Spleen (tissue), 11 donors: ENCODE results near the gene DUSP18. TPM values are rescaled to one million over a fixed set of nuclear protein-coding genes. Genes with fewer than 3 reads are reported as not detected.
"Not testable (repeated sequence)": the region's sequence is repeated elsewhere in the genome, so short reads cannot be mapped to it uniquely, and the experiment has no call there.

Experiments used
- DNase-seq: peaks from one replicate; pipeline ENCODE4 v3.0.0-alpha.2; 2020
- H3K27ac ChIP-seq, 8 donors: fragments of 200-600 bp; sonication (generic) in 7 of 8; 1 replicate in 4 of 8; 2 replicates in 4 of 8; pipeline versions ENCODE4 v1.5.0 to v1.8.0; 2016 to 2021; ENCODE audit warnings: inconsistent platforms in 4 of 8, mild to moderate bottlenecking in 4 of 8, moderate library complexity in 1 of 8
- H3K27me3 ChIP-seq, 7 donors: fragments of 200-600 bp; sonication (generic) in 6 of 7; replicated peaks in 1 of 7; 1 replicate in 4 of 7; 2 replicates in 3 of 7; pipeline versions ENCODE4 v1.5.0 to v1.8.0; 2016 to 2021; ENCODE audit warnings: inconsistent platforms in 3 of 7, mild to moderate bottlenecking in 1 of 7
- H3K36me3 ChIP-seq, 6 donors: fragments of 200-600 bp; sonication (generic) in 5 of 6; 1 replicate in 4 of 6; 2 replicates in 2 of 6; pipeline versions ENCODE4 v1.5.0 to v1.8.0; 2016 to 2021; ENCODE audit warnings: inconsistent platforms in 2 of 6
- H3K4me1 ChIP-seq, 6 donors: fragments of 200-600 bp; sonication (generic) in 5 of 6; 1 replicate in 3 of 6; 2 replicates in 3 of 6; pipeline versions ENCODE4 v1.5.0 to v1.8.0; 2016 to 2021; ENCODE audit warnings: inconsistent platforms in 3 of 6
- H3K4me3 ChIP-seq, 8 donors: fragments of 200-600 bp; sonication (generic) in 7 of 8; 1 replicate in 4 of 8; 2 replicates in 4 of 8; pipeline versions ENCODE4 v1.5.0 to v1.8.0; 2016 to 2021; ENCODE audit warnings: inconsistent platforms in 4 of 8, mild to moderate bottlenecking in 4 of 8, moderate library complexity in 2 of 8
- H3K9me3 ChIP-seq, 8 donors: fragments of 200-600 bp; sonication (generic) in 7 of 8; 1 replicate in 4 of 8; 2 replicates in 4 of 8; pipeline versions ENCODE4 v1.5.0 to v1.8.0; 2016 to 2021; ENCODE audit warnings: inconsistent platforms in 4 of 8
- CTCF ChIP-seq, 11 experiments: fragments of 200-600 bp in 7 of 11; fragments of 450-650 bp in 4 of 11; sonication (generic) in 4 of 11; IDR thresholded peaks in 8 of 11; conservative IDR thresholded peaks in 3 of 11; 1 replicate in 7 of 11; 2 replicates in 4 of 11; pipeline versions ENCODE4 v1.4.0 to v1.8.0; 2016 to 2021; ENCODE audit warnings: antibody characterized with exemption in 11 of 11, inconsistent platforms in 4 of 11, mild to moderate bottlenecking in 1 of 11
- POLR2A ChIP-seq, 3 donors: fragments of 450-650 bp; IDR thresholded peaks; one replicate each; pipeline ENCODE4 v1.5.1; 2017; ENCODE audit warnings: antibody characterized with exemption in 3 of 3, mild to moderate bottlenecking in 1 of 3
- POLR2AphosphoS5 ChIP-seq, 3 donors: sonication (generic); formaldehyde crosslinking; IDR thresholded peaks; one replicate each; pipeline ENCODE4 v1.5.1; 2017; ENCODE audit warnings: antibody characterized with exemption in 3 of 3
- WGBS, 5 donors: extraction: QIAGEN DNeasy Blood & Tissue Kit in 3 of 5; methylation state at CpG; one replicate each; pipeline versions ENCODE4 v1.1.5 to v1.1.7; 2013 to 2018; 5-methylcytosine and 5-hydroxymethylcytosine counted together
- intact Hi-C: fragments of 100-400 bp; cut with DNase I; formaldehyde crosslinking; loops from one replicate; pipeline ENCODE4 v1.15.0; 2023; ENCODE audit warnings: low total_unique reads
- polyA plus RNA-seq, 3 donors: library from polyadenylated mRNA; stranded (reverse); fragments of 200-250 nt; gene quantifications; one replicate each; pipeline ENCODE4 v1.2.1, GENCODE V29; 2013
- total RNA-seq, 7 donors: library from RNA; depleted of rRNA in 3 of 7; stranded (reverse); fragments of >200 nt in 3 of 7; fragmentation: NEBNext Ultra II Directional in 4 of 7; extraction: Animal tissue kit (Norgen Biotek cat#: 25700) in 4 of 7; gene quantifications; one replicate each; pipeline versions ENCODE4 v1.1.0 to v1.2.1, GENCODE V29; 2016 to 2021
- donor health status: healthy with polysubstance abuse.
- donor health status: DM: no; HTN: no; CAD: no; lungs with moderate emphysema.
- donor health status: DM: no; HTN: no; CAD: no.
- donor health status: Bipolar disorder and iron deficiency.
- donor health status: healthy.
- donor health status: DM: no; HTN: no; CAD: no.
- donor health status: DM: yes; HTN: yes; CAD: no.

DUSP18 gene
- total and polyA plus RNA-seq, 10 donors = 1.5 to 16.3 (median 10.5) TPM

DNA sequence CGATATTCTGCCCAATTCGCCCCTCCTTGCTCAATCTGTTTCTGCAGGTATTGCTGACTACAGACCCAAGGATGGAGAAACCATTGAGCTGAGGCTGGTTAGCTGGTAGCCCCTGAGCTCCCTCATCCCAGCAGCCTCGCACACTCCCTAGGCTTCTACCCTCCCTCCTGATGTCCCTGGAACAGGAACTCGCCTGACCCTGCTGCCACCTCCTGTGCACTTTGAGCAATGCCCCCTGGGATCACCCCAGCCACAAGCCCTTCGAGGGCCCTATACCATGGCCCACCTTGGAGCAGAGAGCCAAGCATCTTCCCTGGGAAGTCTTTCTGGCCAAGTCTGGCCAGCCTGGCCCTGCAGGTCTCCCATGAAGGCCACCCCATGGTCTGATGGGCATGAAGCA lies 41.3 kb downstream of the DUSP18 start:
- 83 to 94% (median 91%) methylated on average over 4 to 5 of the region's 5 CpGs for WGBS, 5 donors
- intact Hi-C loops = no loop called here
- TF ChIP-seq POLR2AphosphoS5 (IDR thresholded peaks at IDR 0.05) (no peak), CTCF (IDR thresholded peaks at IDR 0.05 in 8 of 11, conservative IDR thresholded peaks at IDR 0.05 in 3 of 11) (no peak), POLR2A (IDR thresholded peaks at IDR 0.05) (no peak)

DNA sequence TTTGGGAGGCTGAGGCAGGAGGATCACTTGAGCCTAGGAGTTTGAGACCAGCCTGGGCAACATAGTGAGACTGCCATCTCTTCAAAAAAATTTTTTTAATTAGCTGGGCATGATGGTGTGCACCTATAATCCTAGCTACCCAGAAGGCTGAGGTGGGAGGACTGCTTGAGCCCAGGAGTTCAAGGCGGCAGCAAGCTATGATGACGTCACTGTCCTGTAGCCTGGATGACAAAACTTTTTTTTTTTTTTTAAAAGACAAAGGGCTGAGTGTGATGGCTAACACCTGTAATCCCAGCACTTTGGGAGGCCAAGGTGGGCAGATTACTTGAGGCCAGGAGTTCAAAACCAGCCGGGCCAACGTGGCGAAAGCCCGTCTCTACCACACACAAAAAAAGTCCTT lies 47.8 kb downstream of the DUSP18 start:
- H3K27ac ChIP-seq, DNase-seq, H3K4me1 ChIP-seq, intact Hi-C loops, H3K4me3 ChIP-seq, H3K27me3 ChIP-seq, H3K9me3 ChIP-seq: not testable (repeated sequence)
- 87 to 97% (median 94%) methylated on average over 6 of the region's 6 CpGs for WGBS, 5 donors
- peaks cover 0 to 95% (median 11%) of the 10 kb centered on the region in 6 donors for H3K36me3 ChIP-seq

More for the DNA sequence above, 41.3 kb downstream of the DUSP18 start:
- Histone ChIP-seq H3K9me3 (no peaks in the 10 kb centered on the region), H3K4me3 (no peak overlapping the region), H3K36me3 (peaks cover 0 to 49% (median 0%) of the 10 kb centered on the region in 6 donors), H3K27ac (no peak overlapping the region), H3K4me1 (peaks cover 0 to 16% (median 0%) of the 10 kb centered on the region in 6 donors), H3K27me3 (no peaks in the 10 kb centered on the region)
- no peak for DNase-seq

DNA sequence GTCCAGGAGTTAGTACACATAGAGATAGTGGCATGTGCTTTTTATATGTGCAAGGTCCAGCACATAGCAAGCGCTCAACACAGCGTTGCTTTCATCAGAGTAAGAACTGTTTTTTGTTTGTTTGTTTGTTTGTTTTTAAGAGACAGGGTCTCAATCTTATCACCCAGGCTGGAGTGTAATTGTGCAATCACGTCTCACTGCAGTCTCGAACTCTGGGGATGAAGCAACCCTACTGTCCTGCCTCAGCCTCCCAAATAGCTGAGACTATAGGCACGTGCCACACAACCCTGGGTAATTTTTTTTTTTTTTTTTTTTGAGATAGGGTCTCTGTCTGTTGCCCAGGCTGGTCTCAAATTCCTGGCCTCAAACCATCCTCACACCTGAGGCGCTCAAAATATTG lies 49.9 kb downstream of the DUSP18 start:
- H3K4me3 ChIP-seq = no peak overlapping the region
- intact Hi-C loops = no loop called here
- H3K4me1 ChIP-seq = no peaks in the 10 kb centered on the region
- H3K27me3 ChIP-seq = no peaks in the 10 kb centered on the region
- H3K27ac ChIP-seq = no peak overlapping the region
- no peak for DNase-seq
- no peaks in the 10 kb centered on the region for H3K9me3 ChIP-seq
- TF ChIP-seq CTCF (IDR thresholded peaks at IDR 0.05 in 8 of 11, conservative IDR thresholded peaks at IDR 0.05 in 3 of 11) (no peak), POLR2AphosphoS5 (IDR thresholded peaks at IDR 0.05) (no peak), POLR2A (IDR thresholded peaks at IDR 0.05) (no peak)
- peaks cover 0 to 100% (median 17%) of the 10 kb centered on the region in 6 donors for H3K36me3 ChIP-seq
- WGBS, 5 donors = 80 to 90% (median 84%) methylated on average over 6 of the region's 6 CpGs

- no peaks in the 10 kb centered on the region for H3K27me3 ChIP-seq
- intact Hi-C loops = no loop called here
- no peak for TF ChIP-seq POLR2A (IDR thresholded peaks at IDR 0.05)
- peak in 2 of 3 donors; percentile 6 to 58 for TF ChIP-seq POLR2AphosphoS5 (IDR thresholded peaks at IDR 0.05)
- DNase-seq = no peak
- H3K4me1 ChIP-seq = peaks cover 0 to 6% (median under 1%) of the 10 kb centered on the region in 6 donors
- peaks cover 0 to 100% (median 19%) of the 10 kb centered on the region in 6 donors for H3K36me3 ChIP-seq
- 51 to 81% (median 66%) methylated on average over 5 to 7 of the region's 7 CpGs for WGBS, 5 donors
- H3K4me3 ChIP-seq = no peak overlapping the region
- H3K9me3 ChIP-seq = no peaks in the 10 kb centered on the region
- peak overlapping the region in 3 of 8 donors; percentile 12 to 23 (median 17) for H3K27ac ChIP-seq
Observed at GRCh38 chr22:30615543-30615954, 52.1 kb downstream of the DUSP18 start.

- intact Hi-C loops = no loop called here
- peaks cover 0 to 13% (median 6%) of the 10 kb centered on the region in 6 donors for H3K4me1 ChIP-seq
- H3K9me3 ChIP-seq = no peaks in the 10 kb centered on the region
- no peak for DNase-seq
- H3K4me3 ChIP-seq = no peak overlapping the region
- H3K36me3 ChIP-seq = peaks cover 0 to 93% (median 17%) of the 10 kb centered on the region in 6 donors
- H3K27ac ChIP-seq = peak overlapping the region in 2 of 8 donors; percentile 12 to 17
- no peak for TF ChIP-seq POLR2AphosphoS5 (IDR thresholded peaks at IDR 0.05)
- no peaks in the 10 kb centered on the region for H3K27me3 ChIP-seq
Observed at GRCh38 chr22:30614879-30615278, 52.8 kb downstream of the DUSP18 start.

- WGBS, 5 donors = 90 to 98% (median 92%) methylated on average over 7 of the region's 7 CpGs
- Histone ChIP-seq H3K27me3 (no peaks in the 10 kb centered on the region), H3K27ac (no peak overlapping the region), H3K4me3 (no peak overlapping the region), H3K36me3 (peaks cover 0 to 87% (median 16%) of the 10 kb centered on the region in 6 donors), H3K9me3 (no peaks in the 10 kb centered on the region), H3K4me1 (peaks cover 0 to 19% (median 12%) of the 10 kb centered on the region in 6 donors)
- no peak for TF ChIP-seq POLR2AphosphoS5 (IDR thresholded peaks at IDR 0.05)
- TF ChIP-seq POLR2A (IDR thresholded peaks at IDR 0.05) = no peak
- TF ChIP-seq CTCF (IDR thresholded peaks at IDR 0.05 in 8 of 11, conservative IDR thresholded peaks at IDR 0.05 in 3 of 11) = no peak
- intact Hi-C loops = no loop called here
- no peak for DNase-seq
Observed at GRCh38 chr22:30614268-30614667, 53.4 kb downstream of the DUSP18 start.
